Measurements from ENCODE around the gene LMCD1.
A peak's percentile ranks its signal among the peaks of the same experiment; 100 is the strongest.

The LMCD1 gene

GRCh38 chr3:8595695-8596115 lies 94.1 kb downstream of the LMCD1 start:
- DNase-seq = no peak

GRCh38 chr3:8596321-8597218 lies 94.9 kb downstream of the LMCD1 start:
- no peak for DNase-seq

GRCh38 chr3:8597219-8597853 lies 95.7 kb downstream of the LMCD1 start:
- no peak for DNase-seq

- DNase-seq = no peak
These were observed 97.5 kb downstream of the LMCD1 start for GRCh38 chr3:8599146-8599545.

GRCh38 chr3:8600457-8600856 lies 98.8 kb downstream of the LMCD1 start:
- DNase-seq = no peak

- DNase-seq = no peak
These were observed 101.6 kb downstream of the LMCD1 start for GRCh38 chr3:8603115-8603710.

GRCh38 chr3:8604006-8604405 lies 102.4 kb downstream of the LMCD1 start:
- no peak for DNase-seq

- no peak for DNase-seq
These were observed 103.4 kb downstream of the LMCD1 start for GRCh38 chr3:8604988-8605387.

- DNase-seq = no peak
These were observed 105.1 kb downstream of the LMCD1 start for GRCh38 chr3:8606701-8607231.

GRCh38 chr3:8607234-8608040 lies 105.8 kb downstream of the LMCD1 start:
- DNase-seq = peak; percentile 0

GRCh38 chr3:8608041-8608790 lies 106.6 kb downstream of the LMCD1 start:
- DNase-seq = no peak

GRCh38 chr3:8608791-8609467 lies 107.3 kb downstream of the LMCD1 start:
- DNase-seq = no peak

GRCh38 chr3:8610951-8611350 lies 109.3 kb downstream of the LMCD1 start:
- no peak for DNase-seq

- DNase-seq = no peak
These were observed 116.3 kb downstream of the LMCD1 start for GRCh38 chr3:8617921-8618320.

GRCh38 chr3:8618950-8619349 lies 117.3 kb downstream of the LMCD1 start:
- DNase-seq = no peak

GRCh38 chr3:8619548-8619947 lies 117.9 kb downstream of the LMCD1 start:
- DNase-seq = no peak

- no peak for DNase-seq
These were observed 119.5 kb downstream of the LMCD1 start for GRCh38 chr3:8621141-8621540.

- DNase-seq = no peak
These were observed 120.2 kb downstream of the LMCD1 start for GRCh38 chr3:8621872-8622271.

- peak; percentile 30 for DNase-seq
These were observed 121.5 kb downstream of the LMCD1 start for GRCh38 chr3:8622873-8623691.

- DNase-seq = no peak
These were observed 122.1 kb downstream of the LMCD1 start for GRCh38 chr3:8623741-8624140.

Data from NCI-H510A treated with DMSO at 0.1 percent for 48 hours (cell line).